HL-60 (cell line): Measurements from ENCODE around the gene CYB5A.
"Not testable (repeated sequence)": the region's sequence is repeated elsewhere in the genome, so short reads cannot be mapped to it uniquely, and the experiment has no call there.

Experiments used
- DNase-seq, 2 experiments: peaks; one replicate each; pipeline ENCODE4 v3.0.0-alpha.2; 2010 to 2020; ENCODE audit warnings: low read depth in 1 of 2, low spot score in 1 of 2
- H3K27ac ChIP-seq: fragments of 250-450 bp; sonication (Bioruptor Pico); replicated peaks from 2 replicates; pipeline ENCODE4 v1.5.1; 2020; ENCODE audit warnings: mild to moderate bottlenecking, moderate library complexity
- H3K27me3 ChIP-seq: fragments of 250-450 bp; sonication (Bioruptor Pico); 2 replicates; pipeline ENCODE4 v1.5.1; 2021; ENCODE audit warnings: mild to moderate bottlenecking, moderate library complexity; ENCODE audit not compliant: insufficient read depth, poor library complexity, severe bottlenecking
- H3K4me3 ChIP-seq: replicated peaks from 2 replicates; pipeline ENCODE4 v1.5.1; 2011; ENCODE audit warnings: mild to moderate bottlenecking, control low read depth, low read length; ENCODE audit not compliant: insufficient read depth
- GABPA ChIP-seq: IDR thresholded peaks from 2 replicates; pipeline ENCODE4 v1.6.1; 2012; ENCODE audit warnings: low read depth
- POLR2AphosphoS5 ChIP-seq: IDR thresholded peaks from 2 replicates; pipeline ENCODE4 v1.6.1; 2012; ENCODE audit warnings: low read depth
- SPI1 ChIP-seq: IDR thresholded peaks from 2 replicates; pipeline ENCODE4 v1.6.1; 2012; ENCODE audit warnings: low read depth, mild to moderate bottlenecking, borderline replicate concordance
- TF ChIP-seq, protein P1 (sequence below): IDR thresholded peaks from 2 replicates; pipeline ENCODE4 v1.6.1; 2012; ENCODE audit warnings: low read depth; ENCODE audit not compliant: insufficient replicate concordance
- TF ChIP-seq, protein P2 (sequence below): IDR thresholded peaks from one replicate; pipeline ENCODE4 v1.5.1; 2011; ENCODE audit warnings: low read length, control low read depth, inconsistent platforms; ENCODE audit not compliant: insufficient read depth

CYB5A gene

DNA sequence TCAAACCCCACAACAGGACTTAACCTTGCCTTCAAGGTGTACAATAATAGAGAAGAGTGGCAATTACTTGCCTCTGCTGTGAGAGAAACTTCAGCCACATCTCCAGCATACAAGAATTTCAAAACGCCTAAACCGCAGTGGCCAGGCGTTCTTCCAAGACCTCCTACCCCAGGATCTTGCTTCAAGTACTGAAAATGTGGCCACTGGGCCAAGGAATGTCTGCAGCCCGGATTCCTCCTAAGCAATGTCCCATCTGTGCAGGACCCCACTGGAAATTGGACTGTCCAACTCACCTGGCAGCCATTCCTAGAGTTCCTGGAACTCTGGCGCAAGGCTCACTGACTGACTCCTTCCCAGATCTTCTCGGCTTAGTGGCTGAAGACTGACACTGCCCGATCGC, 2.8 kb upstream of the CYB5A start:
- TF ChIP-seq POLR2AphosphoS5 (no peak), GABPA (no peak), SPI1 (no peak)
- TF ChIP-seq, protein P1, sequence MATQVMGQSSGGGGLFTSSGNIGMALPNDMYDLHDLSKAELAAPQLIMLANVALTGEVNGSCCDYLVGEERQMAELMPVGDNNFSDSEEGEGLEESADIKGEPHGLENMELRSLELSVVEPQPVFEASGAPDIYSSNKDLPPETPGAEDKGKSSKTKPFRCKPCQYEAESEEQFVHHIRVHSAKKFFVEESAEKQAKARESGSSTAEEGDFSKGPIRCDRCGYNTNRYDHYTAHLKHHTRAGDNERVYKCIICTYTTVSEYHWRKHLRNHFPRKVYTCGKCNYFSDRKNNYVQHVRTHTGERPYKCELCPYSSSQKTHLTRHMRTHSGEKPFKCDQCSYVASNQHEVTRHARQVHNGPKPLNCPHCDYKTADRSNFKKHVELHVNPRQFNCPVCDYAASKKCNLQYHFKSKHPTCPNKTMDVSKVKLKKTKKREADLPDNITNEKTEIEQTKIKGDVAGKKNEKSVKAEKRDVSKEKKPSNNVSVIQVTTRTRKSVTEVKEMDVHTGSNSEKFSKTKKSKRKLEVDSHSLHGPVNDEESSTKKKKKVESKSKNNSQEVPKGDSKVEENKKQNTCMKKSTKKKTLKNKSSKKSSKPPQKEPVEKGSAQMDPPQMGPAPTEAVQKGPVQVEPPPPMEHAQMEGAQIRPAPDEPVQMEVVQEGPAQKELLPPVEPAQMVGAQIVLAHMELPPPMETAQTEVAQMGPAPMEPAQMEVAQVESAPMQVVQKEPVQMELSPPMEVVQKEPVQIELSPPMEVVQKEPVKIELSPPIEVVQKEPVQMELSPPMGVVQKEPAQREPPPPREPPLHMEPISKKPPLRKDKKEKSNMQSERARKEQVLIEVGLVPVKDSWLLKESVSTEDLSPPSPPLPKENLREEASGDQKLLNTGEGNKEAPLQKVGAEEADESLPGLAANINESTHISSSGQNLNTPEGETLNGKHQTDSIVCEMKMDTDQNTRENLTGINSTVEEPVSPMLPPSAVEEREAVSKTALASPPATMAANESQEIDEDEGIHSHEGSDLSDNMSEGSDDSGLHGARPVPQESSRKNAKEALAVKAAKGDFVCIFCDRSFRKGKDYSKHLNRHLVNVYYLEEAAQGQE = no peak
- TF ChIP-seq, protein P2, sequence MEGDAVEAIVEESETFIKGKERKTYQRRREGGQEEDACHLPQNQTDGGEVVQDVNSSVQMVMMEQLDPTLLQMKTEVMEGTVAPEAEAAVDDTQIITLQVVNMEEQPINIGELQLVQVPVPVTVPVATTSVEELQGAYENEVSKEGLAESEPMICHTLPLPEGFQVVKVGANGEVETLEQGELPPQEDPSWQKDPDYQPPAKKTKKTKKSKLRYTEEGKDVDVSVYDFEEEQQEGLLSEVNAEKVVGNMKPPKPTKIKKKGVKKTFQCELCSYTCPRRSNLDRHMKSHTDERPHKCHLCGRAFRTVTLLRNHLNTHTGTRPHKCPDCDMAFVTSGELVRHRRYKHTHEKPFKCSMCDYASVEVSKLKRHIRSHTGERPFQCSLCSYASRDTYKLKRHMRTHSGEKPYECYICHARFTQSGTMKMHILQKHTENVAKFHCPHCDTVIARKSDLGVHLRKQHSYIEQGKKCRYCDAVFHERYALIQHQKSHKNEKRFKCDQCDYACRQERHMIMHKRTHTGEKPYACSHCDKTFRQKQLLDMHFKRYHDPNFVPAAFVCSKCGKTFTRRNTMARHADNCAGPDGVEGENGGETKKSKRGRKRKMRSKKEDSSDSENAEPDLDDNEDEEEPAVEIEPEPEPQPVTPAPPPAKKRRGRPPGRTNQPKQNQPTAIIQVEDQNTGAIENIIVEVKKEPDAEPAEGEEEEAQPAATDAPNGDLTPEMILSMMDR = no peak
- Histone ChIP-seq H3K4me3 (no peak overlapping the region), H3K27me3 (no peaks in the 10 kb centered on the region), H3K27ac (no peak overlapping the region)
- no peak for DNase-seq

DNA sequence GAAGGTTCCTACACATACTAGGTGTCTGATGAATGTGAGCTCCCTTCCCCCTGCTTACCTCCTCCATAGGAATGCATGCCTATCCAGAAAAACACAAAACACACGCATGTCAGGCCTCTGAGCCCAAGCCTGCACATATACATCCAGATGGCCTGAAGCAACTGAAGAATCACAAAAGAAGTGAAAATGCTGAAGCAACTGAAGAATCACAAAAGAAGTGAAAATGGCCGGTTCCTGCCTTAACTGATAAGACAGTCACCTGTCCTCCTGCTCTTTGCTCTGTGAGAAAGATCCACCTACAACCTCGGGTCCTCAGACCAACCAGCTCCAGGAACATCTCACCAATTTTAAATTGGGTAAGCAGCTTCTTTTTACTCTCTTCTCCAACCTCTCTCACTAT, 1.2 kb upstream of the CYB5A start:
- H3K27me3 ChIP-seq, H3K27ac ChIP-seq, H3K4me3 ChIP-seq, DNase-seq: not testable (repeated sequence)

DNA sequence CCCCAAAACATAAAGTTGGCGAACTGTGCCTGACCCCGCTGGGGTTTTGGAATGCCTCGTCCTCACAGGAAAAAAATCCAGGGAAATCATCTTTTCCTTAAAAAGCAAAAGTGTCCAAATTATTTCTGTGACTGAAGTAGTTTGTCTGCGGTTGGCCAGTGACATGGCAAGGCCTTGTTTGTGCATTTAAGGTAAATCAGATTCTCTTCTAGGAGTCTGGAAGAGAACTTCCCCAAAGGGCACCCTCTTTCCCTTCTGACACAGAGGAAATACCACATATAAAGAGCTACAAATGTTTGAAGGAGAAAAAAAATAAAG, 737 bp upstream of the CYB5A start:
- H3K27ac ChIP-seq = peak overlapping the region; percentile 53
- TF ChIP-seq SPI1 = no peak
- TF ChIP-seq GABPA = no peak
- TF ChIP-seq, protein P2 = no peak
- no peak for TF ChIP-seq POLR2AphosphoS5
- TF ChIP-seq, protein P1 = peak; percentile 7

DNA sequence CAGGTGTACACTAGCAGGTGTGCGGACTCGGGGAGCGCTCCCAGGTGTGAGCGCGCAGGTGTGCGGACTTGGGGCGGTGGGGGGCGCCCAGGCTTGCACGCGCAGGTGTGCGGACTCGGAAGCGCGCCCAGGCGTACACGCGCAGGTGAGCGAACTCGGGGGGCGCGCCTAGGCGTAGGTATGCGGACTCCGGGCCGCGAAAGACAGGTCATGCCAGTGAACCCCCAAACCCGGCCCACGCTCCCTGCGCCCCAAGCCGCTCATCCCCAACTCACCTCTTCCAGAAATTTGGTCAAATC, 342 bp downstream of the CYB5A start:
- Histone ChIP-seq H3K4me3 (peak overlapping the region; percentile 99), H3K27ac (peak overlapping the region; percentile 33; the same call in 1 of the 2 replicates), H3K27me3 (no peaks in the 10 kb centered on the region)
- TF ChIP-seq SPI1 = no peak
- TF ChIP-seq POLR2AphosphoS5 = no peak
- TF ChIP-seq GABPA = no peak
- TF ChIP-seq, protein P2 = no peak
- TF ChIP-seq, protein P1 = no peak
- no peak for DNase-seq

More for the DNA sequence above, 737 bp upstream of the CYB5A start:
- peak overlapping the region; percentile 99 for H3K4me3 ChIP-seq
- no peaks in the 10 kb centered on the region for H3K27me3 ChIP-seq
- no peak for DNase-seq
